Right lobe of liver (tissue), 4 donors: ENCODE results near the gene CD300LB.

Source experiments
- POLR2A ChIP-seq: fragments of 450-650 bp; IDR thresholded peaks from one replicate; pipeline ENCODE4 v1.6.1; 2017; ENCODE audit warnings: antibody characterized with exemption, mild to moderate bottlenecking
- TF ChIP-seq, protein P1 (sequence below), 4 donors: fragments of 200-600 bp in 3 of 4; fragments of 450-650 bp in 1 of 4; IDR thresholded peaks; one replicate each; pipeline versions ENCODE4 v1.5.1 to v1.8.0; 2016 to 2022; ENCODE audit warnings: antibody characterized with exemption in 4 of 4, mild to moderate bottlenecking in 2 of 4
- donor health status: DM: no; HTN: no; CAD: no.
- donor health status: DM: no; HTN: no; CAD: no.
- donor health status: DM: no; HTN: yes; CAD: no.

DNA sequence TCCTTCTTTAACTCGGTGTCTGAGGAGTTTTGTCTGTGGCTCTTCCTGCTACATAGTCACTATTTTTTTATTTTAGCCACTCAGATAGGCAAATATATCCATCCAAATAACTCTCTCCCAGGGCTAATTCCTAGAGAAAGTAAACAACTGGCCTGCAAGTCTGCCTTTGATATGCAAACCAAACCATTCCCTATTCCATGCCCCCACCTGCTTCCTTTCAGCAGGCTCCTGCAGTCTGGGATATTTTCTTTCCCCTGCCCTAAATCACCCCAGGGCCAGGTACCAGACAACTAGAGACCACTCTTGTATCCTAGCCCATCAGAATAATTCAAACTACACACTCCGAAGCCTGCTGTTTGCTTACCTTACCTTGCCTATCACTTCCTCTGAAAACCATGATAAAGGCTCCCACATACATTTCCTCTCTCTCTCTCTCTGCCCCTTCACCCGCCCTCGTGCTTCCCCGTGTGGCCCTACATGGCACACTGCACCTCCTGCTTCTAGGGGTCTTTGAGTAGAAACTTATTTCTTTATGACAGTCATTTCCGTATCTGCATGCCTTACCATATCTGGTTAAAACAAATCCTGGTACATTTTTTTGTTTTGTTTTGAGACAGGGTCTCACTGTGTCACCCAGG is 27.7 kb upstream of the CD300LB start:
- TF ChIP-seq, protein P1, sequence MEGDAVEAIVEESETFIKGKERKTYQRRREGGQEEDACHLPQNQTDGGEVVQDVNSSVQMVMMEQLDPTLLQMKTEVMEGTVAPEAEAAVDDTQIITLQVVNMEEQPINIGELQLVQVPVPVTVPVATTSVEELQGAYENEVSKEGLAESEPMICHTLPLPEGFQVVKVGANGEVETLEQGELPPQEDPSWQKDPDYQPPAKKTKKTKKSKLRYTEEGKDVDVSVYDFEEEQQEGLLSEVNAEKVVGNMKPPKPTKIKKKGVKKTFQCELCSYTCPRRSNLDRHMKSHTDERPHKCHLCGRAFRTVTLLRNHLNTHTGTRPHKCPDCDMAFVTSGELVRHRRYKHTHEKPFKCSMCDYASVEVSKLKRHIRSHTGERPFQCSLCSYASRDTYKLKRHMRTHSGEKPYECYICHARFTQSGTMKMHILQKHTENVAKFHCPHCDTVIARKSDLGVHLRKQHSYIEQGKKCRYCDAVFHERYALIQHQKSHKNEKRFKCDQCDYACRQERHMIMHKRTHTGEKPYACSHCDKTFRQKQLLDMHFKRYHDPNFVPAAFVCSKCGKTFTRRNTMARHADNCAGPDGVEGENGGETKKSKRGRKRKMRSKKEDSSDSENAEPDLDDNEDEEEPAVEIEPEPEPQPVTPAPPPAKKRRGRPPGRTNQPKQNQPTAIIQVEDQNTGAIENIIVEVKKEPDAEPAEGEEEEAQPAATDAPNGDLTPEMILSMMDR (IDR thresholded peaks at IDR 0.05), result no peak
- TF ChIP-seq POLR2A, result no peak
